Erythroblast (primary cell): ENCODE measurements around the gene BIRC3.

ENCODE experiments used
- GATA1 ChIP-seq: IDR thresholded peaks from 2 replicates; pipeline ENCODE4 v1.6.1; 2011; ENCODE audit warnings: low read depth, mild to moderate bottlenecking, control low read depth, low read length, moderate library complexity
- POLR2A ChIP-seq: IDR thresholded peaks from 2 replicates; pipeline ENCODE4 v1.6.1; 2011; ENCODE audit warnings: mild to moderate bottlenecking, low read length

DNA sequence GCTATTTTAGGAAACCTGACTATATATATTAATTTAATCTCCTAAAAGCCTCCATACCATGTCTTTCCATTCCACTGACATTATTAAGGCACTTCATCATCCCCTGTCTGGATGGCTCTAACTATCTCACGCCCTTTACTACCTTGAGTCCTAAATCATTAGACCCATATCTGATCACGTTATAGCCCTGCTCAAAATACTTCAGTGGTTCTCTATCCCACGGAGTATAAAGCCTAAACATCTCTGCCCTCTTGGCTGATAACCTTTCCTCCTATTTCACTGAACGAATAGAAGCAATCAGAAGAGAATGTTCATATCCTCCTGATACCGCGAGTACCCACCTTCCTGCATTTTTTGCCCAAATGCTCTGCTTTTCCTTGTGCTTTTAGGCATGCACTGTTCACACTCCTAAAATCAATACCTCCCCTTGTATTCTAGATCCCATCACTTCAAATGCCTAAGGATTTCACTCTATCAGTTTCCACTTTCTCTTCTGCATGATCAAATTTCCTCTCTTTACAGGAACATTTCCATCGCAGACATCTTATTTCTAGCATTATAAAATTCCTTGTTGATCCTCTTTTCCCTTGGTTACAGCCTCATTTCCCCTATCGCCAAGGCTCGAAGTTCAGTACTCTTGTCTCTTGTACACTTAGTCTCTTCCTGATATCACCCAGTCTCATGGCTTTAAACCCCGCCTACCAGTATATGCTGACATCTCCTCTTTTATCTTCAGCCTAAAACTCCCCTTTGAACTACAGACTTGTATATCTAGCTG is 45.0 kb upstream of the BIRC3 start:
- TF ChIP-seq POLR2A (no peak), GATA1 (no peak)
